Mesodermal cell (in vitro differentiated cells): ENCODE measurements around the gene AP4M1.

Source experiments
- H3K27ac ChIP-seq: 2 replicates; pipeline ENCODE4 v1.7.0; 2013; ENCODE audit warnings: mild to moderate bottlenecking, low read depth, low read length, moderate library complexity; ENCODE audit not compliant: severe bottlenecking
- H3K36me3 ChIP-seq: 2 replicates; pipeline ENCODE4 v1.7.1; 2013; ENCODE audit warnings: mild to moderate bottlenecking, low read length, moderate library complexity; ENCODE audit not compliant: control insufficient read depth, insufficient read depth
- H3K4me1 ChIP-seq: one replicate; pipeline ENCODE4 v1.7.1; 2013; ENCODE audit warnings: mild to moderate bottlenecking, low read length; ENCODE audit not compliant: insufficient read depth, control insufficient read depth, poor library complexity, severe bottlenecking
- H3K4me3 ChIP-seq: 2 replicates; pipeline ENCODE4 v1.7.0; 2013; ENCODE audit warnings: low read length, control low read depth, mild to moderate bottlenecking; ENCODE audit not compliant: insufficient read depth, poor library complexity, severe bottlenecking; ENCODE audit errors: extremely low read depth
- H3K9me3 ChIP-seq: 2 replicates; pipeline ENCODE4 v1.7.1; 2013; ENCODE audit warnings: mild to moderate bottlenecking, low read length, moderate library complexity; ENCODE audit not compliant: control insufficient read depth
- WGBS, 2 experiments: methylation state at CpG; one replicate each; pipeline ENCODE4 v1.1.5; 2013; ENCODE audit warnings: missing lambda C conversion rate in 2 of 2; ENCODE audit not compliant: insufficient coverage in 2 of 2; 5-methylcytosine and 5-hydroxymethylcytosine counted together

The AP4M1 gene

GRCh38 chr7:100154651-100155491 is 53.4 kb downstream of the AP4M1 start:
- Histone ChIP-seq H3K36me3 (peaks cover 55% of the 10 kb centered on the region), H3K4me1 (peaks cover 15% of the 10 kb centered on the region), H3K27ac (no peak overlapping the region), H3K9me3 (no peaks in the 10 kb centered on the region), H3K4me3 (no peak overlapping the region)
- whole genome bisulfite sequencing, 2 experiments = 84 to 86% methylated on average over 15 to 30 of the region's 30 CpGs

DNA sequence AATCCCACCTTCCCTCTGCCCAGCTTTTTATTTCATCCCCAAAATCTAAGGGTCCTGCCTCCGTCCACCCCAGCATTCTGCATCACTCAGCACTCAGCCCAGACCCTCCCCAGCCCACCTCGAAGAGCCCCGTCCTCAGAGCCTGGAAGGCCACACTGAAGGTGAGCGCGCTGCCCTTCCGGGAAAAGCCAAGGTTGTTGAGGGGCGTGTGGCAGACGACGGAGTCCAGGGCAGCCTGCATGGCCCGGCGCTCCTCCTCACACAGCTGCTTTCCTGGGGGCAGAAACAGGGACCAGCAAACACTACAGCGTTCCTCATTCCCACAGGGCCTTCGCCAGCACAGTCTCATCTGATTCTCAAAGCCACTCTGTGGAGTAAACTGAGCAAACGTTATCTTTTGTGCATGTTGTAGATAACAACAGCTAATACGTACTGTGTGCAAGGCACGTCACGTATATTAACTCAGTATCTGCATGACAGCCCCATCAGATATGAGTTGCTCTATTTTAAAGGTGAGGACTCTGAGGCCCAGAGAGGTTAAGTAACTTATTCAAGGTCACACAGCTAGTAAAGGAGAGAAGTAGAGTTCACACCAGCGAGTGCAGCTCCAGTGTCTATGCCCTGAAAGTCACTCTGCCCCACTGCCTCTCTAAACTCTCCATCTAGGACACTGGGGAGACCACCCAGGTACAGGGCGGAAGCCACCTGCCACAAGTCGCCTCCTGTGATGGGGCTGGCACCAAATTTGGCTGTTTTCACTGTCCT is 54.3 kb downstream of the AP4M1 start:
- WGBS, 2 experiments = 95 to 99% methylated on average over 18 of the region's 20 CpGs
- no peak overlapping the region for H3K4me3 ChIP-seq
- H3K36me3 ChIP-seq = peaks cover 55% of the 10 kb centered on the region
- H3K27ac ChIP-seq = no peak overlapping the region
- no peaks in the 10 kb centered on the region for H3K9me3 ChIP-seq
- H3K4me1 ChIP-seq = peaks cover 15% of the 10 kb centered on the region

DNA sequence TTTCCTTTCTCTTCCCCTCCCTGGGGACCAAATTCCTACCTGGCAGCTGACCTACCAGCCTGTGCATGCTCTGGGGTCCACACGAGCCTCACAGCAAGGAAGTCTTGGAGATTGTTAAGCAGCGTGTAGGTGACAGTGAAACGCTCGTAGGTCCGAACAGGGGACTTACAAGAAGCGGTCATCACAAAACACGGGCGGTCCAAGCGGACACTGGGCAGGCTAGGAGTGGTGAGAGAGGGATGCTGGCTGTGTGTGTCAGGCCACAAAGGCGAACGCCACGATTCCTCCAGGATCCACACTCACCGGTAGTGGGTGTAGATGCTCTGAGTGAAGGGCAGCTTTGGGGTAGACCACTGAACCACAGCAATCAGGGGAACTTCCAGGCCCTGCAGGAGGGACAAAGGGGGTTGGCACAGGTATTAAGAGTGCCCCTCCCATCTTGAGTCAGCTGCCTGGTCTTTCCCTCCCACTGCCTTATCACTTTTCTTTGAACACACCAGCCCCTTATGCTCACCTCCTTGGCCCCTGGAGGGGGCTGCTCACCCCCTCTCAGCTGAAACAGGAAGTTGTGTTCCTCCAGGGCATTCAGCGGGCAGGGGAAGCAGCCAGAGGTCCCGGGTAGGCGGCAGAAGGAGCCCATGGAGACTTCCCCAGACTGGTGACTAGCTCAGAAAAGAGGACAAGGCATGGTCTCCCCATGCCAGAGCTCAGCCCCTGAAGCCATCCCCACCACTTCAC is 55.1 kb downstream of the AP4M1 start:
- 86 to 92% methylated on average over 12 to 14 of the region's 16 CpGs for WGBS, 2 experiments
- Histone ChIP-seq H3K27ac (no peak overlapping the region), H3K4me1 (peaks cover 15% of the 10 kb centered on the region), H3K36me3 (peaks cover 55% of the 10 kb centered on the region), H3K9me3 (no peaks in the 10 kb centered on the region), H3K4me3 (peak overlapping the region; percentile 88)

GRCh38 chr7:100157069-100157333 is 55.6 kb downstream of the AP4M1 start:
- peaks cover 15% of the 10 kb centered on the region for H3K4me1 ChIP-seq
- H3K27ac ChIP-seq = no peak overlapping the region
- no peaks in the 10 kb centered on the region for H3K9me3 ChIP-seq
- peak overlapping the region; percentile 88 for H3K4me3 ChIP-seq
- H3K36me3 ChIP-seq = peaks cover 51% of the 10 kb centered on the region
- 33 to 82% methylated on average over 1 to 3 of the region's 5 CpGs for WGBS, 2 experiments

DNA sequence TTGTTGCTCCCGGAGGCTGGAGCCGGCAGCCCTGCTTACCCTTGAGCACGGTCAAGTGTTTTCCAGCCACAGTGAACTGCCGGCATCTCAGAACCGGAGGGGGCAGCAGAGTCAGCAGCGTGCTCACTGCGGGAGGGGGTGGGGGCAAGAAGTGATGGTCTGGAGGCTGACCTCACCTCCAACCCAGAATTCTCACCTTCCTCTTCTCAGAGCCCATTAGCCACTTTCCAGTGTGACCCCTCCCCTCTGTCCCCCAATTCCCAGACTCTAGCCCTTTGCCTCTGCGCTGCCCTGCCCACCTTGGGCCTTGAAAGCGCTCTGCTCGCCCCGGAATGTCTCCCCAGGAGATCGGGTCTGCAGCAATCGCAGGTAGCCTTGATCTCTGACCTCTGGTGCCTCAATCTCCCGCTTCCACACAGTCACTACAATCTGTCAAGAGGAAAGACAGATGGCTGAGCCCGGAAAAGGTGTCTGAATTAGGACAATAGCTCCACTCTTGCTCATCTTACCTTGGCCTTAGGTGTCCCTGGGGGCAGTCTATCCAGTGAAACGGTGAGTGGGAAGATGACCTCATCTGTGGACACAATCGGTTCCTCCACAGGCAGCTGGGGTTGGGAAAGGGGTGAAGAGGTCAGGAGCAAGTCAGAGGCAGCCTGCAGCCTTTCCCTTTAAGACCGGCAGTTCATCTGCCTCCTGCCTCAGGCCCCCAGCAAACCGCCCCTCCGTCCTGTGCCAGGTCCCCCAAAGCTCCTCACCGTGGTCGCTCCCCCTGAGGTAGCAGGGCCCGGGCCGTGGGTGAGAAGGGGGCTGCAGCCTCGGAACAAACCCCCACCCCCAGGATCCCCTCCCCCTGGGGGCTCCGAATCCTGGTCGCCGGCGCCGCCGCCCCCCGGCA is 56.1 kb downstream of the AP4M1 start:
- peak overlapping the region; percentile 41 for H3K27ac ChIP-seq
- no peaks in the 10 kb centered on the region for H3K9me3 ChIP-seq
- WGBS, 2 experiments = 24 to 40% methylated on average over 13 to 19 of the region's 32 CpGs
- peaks cover 15% of the 10 kb centered on the region for H3K4me1 ChIP-seq
- peaks cover 46% of the 10 kb centered on the region for H3K36me3 ChIP-seq
- H3K4me3 ChIP-seq = peak overlapping the region; percentile 88
